ENCODE results near the gene ZC3H12C.

GRCh38 chr11:110176366-110177085, 83.3 kb downstream of the ZC3H12C start:
- TF ChIP-seq POLR2A (IDR thresholded peaks at IDR 0.05; ENCODE audit: low read length) (no peak), GATA1 (IDR thresholded peaks at IDR 0.05; ENCODE audit: low read depth, low read length) (no peak)

Measured in erythroblast (primary cell).